AG04450 (cell line): ENCODE measurements around the gene CCSER2. TPM values are rescaled to one million over a fixed set of nuclear protein-coding genes. Genes with fewer than 3 reads are reported as not detected.
A peak's percentile ranks its signal among the peaks of the same experiment; 100 is the strongest.

Source experiments
- CTCF ChIA-PET: fragments of 300-600, 350-600 bp; formaldehyde crosslinking; extraction: SDS; loops from one replicate; lab custom pipeline; 2022; ENCODE audit warnings: antibody characterized with exemption, inconsistent platforms; lab: Charles Lee
- POLR2A ChIA-PET: fragments of 350-600 bp; formaldehyde crosslinking; extraction: SDS; loops from one replicate; lab custom pipeline; 2021; ENCODE audit warnings: antibody characterized with exemption, inconsistent platforms; lab: Yijun Ruan, JAX
- DNase-seq: peaks from one replicate; pipeline ENCODE4 v3.0.0-alpha.2; 2011; ENCODE audit warnings: low read depth, low spot score
- H3K27ac ChIP-seq: one replicate; pipeline ENCODE4 v1.5.1; 2012; ENCODE audit warnings: low read depth, low read length, control low read depth
- H3K27me3 ChIP-seq: one replicate; pipeline ENCODE4 v1.6.0; 2012; ENCODE audit warnings: low read length; ENCODE audit not compliant: control insufficient read depth, insufficient read depth
- H3K4me3 ChIP-seq: 2 replicates; pipeline ENCODE4 v1.5.1; 2011; ENCODE audit warnings: mild to moderate bottlenecking, low read depth, low read length, control low read depth
- H3K9me3 ChIP-seq: 2 replicates; pipeline ENCODE4 v1.5.1; 2012; ENCODE audit warnings: low read length; ENCODE audit not compliant: control insufficient read depth, insufficient read depth
- polyA plus RNA-seq: library from polyadenylated mRNA; depleted of rRNA; stranded (reverse); fragments of >200 nt; gene quantifications from 2 replicates; pipeline ENCODE4 v1.2.3, GENCODE V29; 2011
- TF ChIP-seq, protein P1 (sequence below): IDR thresholded peaks from 2 replicates; pipeline ENCODE4 v1.5.1; 2011; ENCODE audit warnings: low read depth, low read length, control low read depth, inconsistent platforms

Gene CCSER2
- polyA plus RNA-seq, 1 experiment: 51.0 TPM

DNA sequence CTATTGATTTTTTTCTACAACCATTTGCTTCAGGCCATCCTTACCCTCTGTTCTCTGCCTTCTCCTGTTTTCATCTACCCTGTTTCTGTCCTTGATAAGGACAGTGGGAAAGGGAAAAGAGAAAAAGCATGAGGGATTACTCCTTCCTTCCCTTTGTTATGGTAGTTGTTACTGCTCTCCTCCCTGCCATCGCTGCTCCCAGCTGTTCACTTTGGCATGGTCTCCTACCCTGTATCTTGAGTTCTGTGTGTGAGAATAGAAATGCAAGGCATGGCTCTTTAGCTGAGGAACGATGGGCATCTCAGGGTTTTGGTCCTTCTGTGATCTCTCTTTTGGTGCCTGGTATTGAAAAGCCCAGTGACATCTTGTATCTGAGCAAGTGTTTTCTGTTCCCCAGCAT is 6.4 kb downstream of the CCSER2 start:
- no peaks in the 10 kb centered on the region for H3K9me3 ChIP-seq
- POLR2A ChIA-PET: no interaction called here
- CTCF ChIA-PET: interaction anchor here (0.7 to 2.1 kb wide), 5 partner anchors 18 to 206 kb away, joined by 3 to 10 read pairs (median 3); no protein-coding TSS in a partner anchor
- no peak overlapping the region for H3K4me3 ChIP-seq
- H3K27ac ChIP-seq: no peak overlapping the region
- H3K27me3 ChIP-seq: no peaks in the 10 kb centered on the region
- TF ChIP-seq, protein P1, sequence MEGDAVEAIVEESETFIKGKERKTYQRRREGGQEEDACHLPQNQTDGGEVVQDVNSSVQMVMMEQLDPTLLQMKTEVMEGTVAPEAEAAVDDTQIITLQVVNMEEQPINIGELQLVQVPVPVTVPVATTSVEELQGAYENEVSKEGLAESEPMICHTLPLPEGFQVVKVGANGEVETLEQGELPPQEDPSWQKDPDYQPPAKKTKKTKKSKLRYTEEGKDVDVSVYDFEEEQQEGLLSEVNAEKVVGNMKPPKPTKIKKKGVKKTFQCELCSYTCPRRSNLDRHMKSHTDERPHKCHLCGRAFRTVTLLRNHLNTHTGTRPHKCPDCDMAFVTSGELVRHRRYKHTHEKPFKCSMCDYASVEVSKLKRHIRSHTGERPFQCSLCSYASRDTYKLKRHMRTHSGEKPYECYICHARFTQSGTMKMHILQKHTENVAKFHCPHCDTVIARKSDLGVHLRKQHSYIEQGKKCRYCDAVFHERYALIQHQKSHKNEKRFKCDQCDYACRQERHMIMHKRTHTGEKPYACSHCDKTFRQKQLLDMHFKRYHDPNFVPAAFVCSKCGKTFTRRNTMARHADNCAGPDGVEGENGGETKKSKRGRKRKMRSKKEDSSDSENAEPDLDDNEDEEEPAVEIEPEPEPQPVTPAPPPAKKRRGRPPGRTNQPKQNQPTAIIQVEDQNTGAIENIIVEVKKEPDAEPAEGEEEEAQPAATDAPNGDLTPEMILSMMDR: no peak
- no peak for DNase-seq

DNA sequence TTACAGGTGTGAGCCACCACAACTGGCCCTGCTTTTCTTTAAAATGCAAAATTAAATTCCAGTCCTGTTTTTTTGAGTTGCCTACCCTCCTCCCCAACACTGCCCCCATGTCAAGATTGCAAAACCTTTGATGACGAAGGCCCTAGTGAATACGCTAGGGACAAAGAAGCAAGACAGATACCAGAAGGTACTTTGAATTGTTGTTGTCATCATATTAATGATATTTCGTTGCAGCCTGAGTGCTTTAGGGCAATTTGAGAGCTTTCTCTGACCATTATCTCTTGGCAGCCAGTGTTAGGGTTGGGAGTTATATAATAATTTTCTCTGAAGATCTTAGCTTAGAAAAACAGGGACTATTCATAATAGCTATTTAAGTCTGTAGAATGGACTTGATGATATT is 7.1 kb downstream of the CCSER2 start:
- TF ChIP-seq, protein P1: no peak
- no peak overlapping the region for H3K27ac ChIP-seq
- no peak overlapping the region for H3K4me3 ChIP-seq
- no peak for DNase-seq
- ChIA-PET POLR2A (no interaction called here), CTCF (interaction anchor here (0.7 to 3.0 kb wide), 4 partner anchors 14 to 205 kb away, joined by 3 to 17 read pairs (median 7); no protein-coding TSS in a partner anchor)
- H3K9me3 ChIP-seq: no peaks in the 10 kb centered on the region
- H3K27me3 ChIP-seq: no peaks in the 10 kb centered on the region

DNA sequence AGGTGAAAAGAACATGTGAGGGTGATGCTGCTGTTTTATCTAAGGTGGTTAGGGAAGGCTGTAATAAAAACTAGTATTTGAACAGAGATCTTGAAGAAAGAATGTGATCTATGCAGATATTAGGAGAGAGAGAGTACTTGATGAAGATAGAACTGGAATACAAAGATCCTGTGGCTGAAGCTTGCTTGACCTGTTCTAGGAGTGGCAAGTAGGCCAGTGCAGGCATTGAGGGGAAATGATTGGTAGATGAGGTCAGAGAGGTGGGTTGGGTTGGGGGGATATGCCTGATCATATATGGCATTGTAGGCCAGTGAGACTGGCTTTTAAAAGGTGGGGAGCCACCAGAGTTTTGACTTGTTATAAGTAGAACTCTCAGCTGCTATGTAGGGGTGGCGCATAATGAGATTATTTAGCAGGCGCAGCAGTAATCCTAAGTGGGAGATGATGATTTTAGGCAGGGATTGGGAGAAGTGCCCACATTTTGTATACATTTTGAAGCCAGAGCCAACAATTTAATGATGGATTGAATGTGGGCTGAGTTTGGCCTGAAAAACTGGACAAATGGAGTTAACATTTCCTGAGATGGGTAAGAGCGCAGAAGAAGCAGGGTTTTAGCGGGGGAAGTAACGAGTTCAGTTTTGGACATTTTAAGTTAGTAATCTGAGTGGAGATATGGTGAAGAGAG is 8.2 kb downstream of the CCSER2 start:
- ChIA-PET CTCF (interaction anchor here (1.1 to 3.0 kb wide), 7 partner anchors 16 to 204 kb away, joined by 3 to 17 read pairs (median 6); no protein-coding TSS in a partner anchor), POLR2A (no interaction called here)
- H3K27me3 ChIP-seq: no peaks in the 10 kb centered on the region
- no peak for DNase-seq
- H3K4me3 ChIP-seq: no peak overlapping the region
- TF ChIP-seq, protein P1: no peak
- H3K9me3 ChIP-seq: no peaks in the 10 kb centered on the region
- H3K27ac ChIP-seq: peak overlapping the region; percentile 43

DNA sequence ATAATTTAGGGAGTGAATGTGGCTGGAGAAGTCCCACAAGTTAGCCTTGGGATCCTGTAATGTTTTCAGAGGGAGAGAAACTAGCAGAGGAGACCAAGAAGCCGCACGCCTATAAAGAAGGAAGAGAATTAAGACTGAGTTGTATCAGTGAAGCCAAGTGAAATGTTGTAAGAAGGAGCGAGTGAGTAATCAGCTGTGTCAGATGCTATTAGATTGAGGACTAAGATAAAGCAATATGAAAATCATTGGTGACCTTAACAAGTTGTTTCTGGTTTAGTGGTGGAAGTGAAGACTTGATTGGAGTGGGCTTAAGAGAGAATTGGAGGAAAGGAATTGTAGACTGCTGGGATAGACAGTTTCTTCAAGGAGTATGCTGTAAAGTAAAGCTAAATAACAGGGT is 8.8 kb downstream of the CCSER2 start:
- no peak for DNase-seq
- no peak overlapping the region for H3K4me3 ChIP-seq
- ChIA-PET CTCF (interaction anchor here (1.1 to 3.0 kb wide), 6 partner anchors 15 to 203 kb away, joined by 3 to 17 read pairs (median 8); no protein-coding TSS in a partner anchor), POLR2A (interaction anchor here (0.7 kb wide), 1 partner anchor 29 kb away, joined by 3 read pairs; no protein-coding TSS in a partner anchor)
- no peaks in the 10 kb centered on the region for H3K27me3 ChIP-seq
- H3K27ac ChIP-seq: peak overlapping the region; percentile 43
- TF ChIP-seq, protein P1: no peak
- H3K9me3 ChIP-seq: no peaks in the 10 kb centered on the region

DNA sequence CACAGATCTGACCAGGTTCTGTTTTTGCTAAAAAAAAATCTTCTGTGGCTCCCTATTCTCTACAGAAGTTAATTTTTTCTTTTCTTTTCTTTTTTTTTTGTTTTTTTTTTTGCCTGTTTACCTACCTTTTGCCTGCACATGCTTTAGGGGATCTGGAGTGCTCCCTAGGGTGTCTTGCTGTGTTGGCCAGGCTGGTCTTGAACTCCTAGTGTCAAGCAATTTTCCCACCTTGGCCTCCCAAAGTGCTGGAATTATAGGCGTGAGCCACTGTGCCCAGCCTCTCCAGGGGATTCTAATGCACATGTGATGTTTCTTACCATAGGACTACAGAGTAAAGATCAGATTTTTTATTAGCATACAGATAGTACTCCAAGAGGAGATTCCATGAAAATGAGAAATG is 10.6 kb downstream of the CCSER2 start:
- no peaks in the 10 kb centered on the region for H3K9me3 ChIP-seq
- H3K4me3 ChIP-seq: no peak overlapping the region
- H3K27me3 ChIP-seq: no peaks in the 10 kb centered on the region
- no peak overlapping the region for H3K27ac ChIP-seq
- CTCF ChIA-PET: interaction anchor here (2.7 kb wide), 1 partner anchor 13 kb away, joined by 11 read pairs; no protein-coding TSS in a partner anchor
- DNase-seq: no peak
- TF ChIP-seq, protein P1: no peak
- POLR2A ChIA-PET: no interaction called here
